ENCODE results near the gene SF3B2. TPM values are rescaled to one million over a fixed set of nuclear protein-coding genes. Genes with fewer than 3 reads are reported as not detected.

Gene SF3B2
- total RNA-seq, 2 experiments from 2014 or later: 185 to 260 TPM

GRCh38 chr11:66006891-66007176 is 45.3 kb upstream of the SF3B2 start:
- POLR2A ChIA-PET: no interaction called here
- H2AFZ ChIP-seq (ENCODE audit: low read length): no peak overlapping the region
- TF ChIP-seq EZH2phosphoT487 (IDR thresholded peaks at IDR 0.05; ENCODE audit: borderline replicate concordance, low read depth, low read length) (no peak), CTCF (conservative IDR thresholded peaks at IDR 0.05; ENCODE audit: low read length) (no peak)
- no peak overlapping the region for H3K27ac ChIP-seq (ENCODE audit: low read depth, low read length, poor library complexity, severe bottlenecking)
- CTCF ChIA-PET (ENCODE audit: unreplicated experiment): no interaction called here
- no peaks in the 10 kb centered on the region for H3K9me2 ChIP-seq (ENCODE audit: insufficient read depth, low read length)
- intact Hi-C loops (cut with micrococcal nuclease; ENCODE audit: unreplicated experiment): no loop called here
- no peaks in the 10 kb centered on the region for H4K20me1 ChIP-seq (ENCODE audit: insufficient read depth, low read length)
- no peak for DNase-seq (ENCODE audit: low spot score)
- no peaks in the 10 kb centered on the region for H3K9me3 ChIP-seq (ENCODE audit: low read length)
- H3K4me2 ChIP-seq (ENCODE audit: low read length): no peak overlapping the region
- no peak overlapping the region for H3K4me3 ChIP-seq (ENCODE audit: low read depth, low read length, poor library complexity, severe bottlenecking)
- peaks cover 22% of the 10 kb centered on the region for H3K79me2 ChIP-seq (ENCODE audit: insufficient read depth, low read depth, low read length)
- BruUV-seq (replicated peaks): no TSS peak
- H3K36me3 ChIP-seq (ENCODE audit: insufficient read depth, low read length): peaks cover 33% of the 10 kb centered on the region
- H3K4me1 ChIP-seq (ENCODE audit: insufficient read depth, low read length, poor library complexity, severe bottlenecking): peaks cover 23% of the 10 kb centered on the region

GRCh38 chr11:66007201-66007634 is 44.9 kb upstream of the SF3B2 start:
- H3K27ac ChIP-seq (ENCODE audit: low read depth, low read length, poor library complexity, severe bottlenecking): no peak overlapping the region
- H3K4me3 ChIP-seq (ENCODE audit: low read depth, low read length, poor library complexity, severe bottlenecking): no peak overlapping the region
- H3K4me2 ChIP-seq (ENCODE audit: low read length): no peak overlapping the region
- peaks cover 21% of the 10 kb centered on the region for H3K79me2 ChIP-seq (ENCODE audit: insufficient read depth, low read depth, low read length)
- intact Hi-C loops (cut with micrococcal nuclease; ENCODE audit: unreplicated experiment): no loop called here
- no peak for DNase-seq (ENCODE audit: low spot score)
- peaks cover 33% of the 10 kb centered on the region for H3K36me3 ChIP-seq (ENCODE audit: insufficient read depth, low read length)
- TF ChIP-seq CTCF (conservative IDR thresholded peaks at IDR 0.05; ENCODE audit: low read length) (no peak), EZH2phosphoT487 (IDR thresholded peaks at IDR 0.05; ENCODE audit: borderline replicate concordance, low read depth, low read length) (no peak)
- BruUV-seq (replicated peaks): no TSS peak
- no peaks in the 10 kb centered on the region for H3K9me2 ChIP-seq (ENCODE audit: insufficient read depth, low read length)
- no peak overlapping the region for H2AFZ ChIP-seq (ENCODE audit: low read length)
- H3K4me1 ChIP-seq (ENCODE audit: insufficient read depth, low read length, poor library complexity, severe bottlenecking): peaks cover 23% of the 10 kb centered on the region
- H3K9me3 ChIP-seq (ENCODE audit: low read length): no peaks in the 10 kb centered on the region
- ChIA-PET CTCF (ENCODE audit: unreplicated experiment) (no interaction called here), POLR2A (interaction anchor here (0.7 kb wide), 1 partner anchor 79 kb away, joined by 3 read pairs; no protein-coding TSS in a partner anchor)
- H4K20me1 ChIP-seq (ENCODE audit: insufficient read depth, low read length): no peaks in the 10 kb centered on the region

GRCh38 chr11:66008095-66008467 is 44.1 kb upstream of the SF3B2 start:
- TF ChIP-seq CTCF (conservative IDR thresholded peaks at IDR 0.05; ENCODE audit: low read length): no peak
- no TSS peak for BruUV-seq (replicated peaks)
- Histone ChIP-seq H3K9me3 (ENCODE audit: low read length) (no peaks in the 10 kb centered on the region), H3K4me2 (ENCODE audit: low read length) (no peak overlapping the region), H3K4me1 (ENCODE audit: insufficient read depth, low read length, poor library complexity, severe bottlenecking) (peaks cover 23% of the 10 kb centered on the region), H3K27ac (ENCODE audit: low read depth, low read length, poor library complexity, severe bottlenecking) (no peak overlapping the region), H3K4me3 (ENCODE audit: low read depth, low read length, poor library complexity, severe bottlenecking) (no peak overlapping the region), H2AFZ (ENCODE audit: low read length) (no peak overlapping the region), H3K9me2 (ENCODE audit: insufficient read depth, low read length) (no peaks in the 10 kb centered on the region), H4K20me1 (ENCODE audit: insufficient read depth, low read length) (no peaks in the 10 kb centered on the region), H3K36me3 (ENCODE audit: insufficient read depth, low read length) (peaks cover 33% of the 10 kb centered on the region), H3K79me2 (ENCODE audit: insufficient read depth, low read depth, low read length) (peaks cover 17% of the 10 kb centered on the region)
- no peak for DNase-seq (ENCODE audit: low spot score)
- ChIA-PET POLR2A (no interaction called here), CTCF (ENCODE audit: unreplicated experiment) (interaction anchor here (0.6 kb wide), 1 partner anchor 38 kb away, joined by 3 read pairs; no protein-coding TSS in a partner anchor)
- intact Hi-C loops (cut with micrococcal nuclease; ENCODE audit: unreplicated experiment): no loop called here

Measured in OCI-LY7 (cell line).